GM12891 (cell line): ENCODE measurements around the gene PRKAB1.

Experiments used
- PAX5 ChIP-seq: IDR thresholded peaks from 2 replicates; pipeline ENCODE4 v1.6.1; 2011; ENCODE audit warnings: low read length, moderate library complexity, mild to moderate bottlenecking; ENCODE audit not compliant: insufficient read depth, severe bottlenecking
- POLR2A ChIP-seq: IDR thresholded peaks from 2 replicates; pipeline ENCODE4 v1.6.1; 2011; ENCODE audit warnings: low read depth, low read length, control low read depth
- POLR2AphosphoS5 ChIP-seq: IDR thresholded peaks from 2 replicates; pipeline ENCODE4 v1.6.1; 2011; ENCODE audit warnings: low read depth, low read length, control low read depth
- POU2F2 ChIP-seq: IDR thresholded peaks from 2 replicates; pipeline ENCODE4 v1.6.1; 2011; ENCODE audit warnings: low read depth, mild to moderate bottlenecking, control low read depth, low read length, moderate library complexity
- SPI1 ChIP-seq: IDR thresholded peaks from 2 replicates; pipeline ENCODE4 v1.6.1; 2011; ENCODE audit warnings: low read depth, low read length, control low read depth
- TAF1 ChIP-seq: IDR thresholded peaks from 2 replicates; pipeline ENCODE4 v1.6.1; 2011; ENCODE audit warnings: low read depth, low read length, control low read depth

- no peak for TF ChIP-seq TAF1
- TF ChIP-seq POU2F2, result no peak
- TF ChIP-seq POLR2AphosphoS5, result no peak
- TF ChIP-seq POLR2A, result no peak
- TF ChIP-seq SPI1, result no peak
- no peak for TF ChIP-seq PAX5
These were observed 13.2 kb downstream of the PRKAB1 start for GRCh38 chr12:119681111-119681510.
